ENCODE measurements around the gene LHX2.

LHX2 gene

DNA sequence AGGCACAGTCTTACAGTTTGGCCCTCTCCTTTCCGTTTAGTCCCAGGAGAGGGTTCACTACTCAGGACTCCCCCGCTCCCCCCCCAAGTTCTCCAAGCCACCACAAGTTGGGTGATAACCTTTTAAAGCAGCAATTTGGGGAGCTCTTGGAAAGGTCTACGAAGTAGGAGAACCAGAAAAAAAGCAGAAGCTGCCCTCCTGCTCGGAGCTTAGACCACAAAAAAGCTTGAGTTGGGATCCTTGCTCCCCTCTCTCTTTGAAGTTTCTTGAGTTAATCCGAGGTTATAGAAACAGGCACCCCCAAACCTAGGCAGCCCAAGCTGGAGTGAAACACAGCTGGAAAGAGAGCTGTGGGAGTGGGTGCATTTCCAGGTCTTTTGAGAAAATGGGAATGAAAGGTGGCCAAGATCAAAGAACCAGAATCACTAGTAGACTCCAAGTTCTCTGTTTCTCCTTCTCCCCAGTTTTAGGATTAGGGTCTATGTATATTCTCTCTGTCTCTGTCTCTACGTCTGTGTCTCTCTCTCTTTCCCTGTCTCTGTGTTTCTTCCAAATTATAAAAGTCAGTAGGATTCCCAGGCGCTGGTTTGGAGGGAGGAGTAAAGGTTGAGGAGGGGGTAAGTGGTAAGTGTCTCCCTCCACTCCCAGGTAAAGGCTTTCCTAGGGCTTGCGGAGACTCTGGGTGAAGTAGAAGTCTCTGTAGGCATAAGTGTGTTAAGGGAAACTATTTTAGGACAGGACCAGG is 2.8 kb downstream of the LHX2 start:
- DNase-seq (ENCODE audit: low read depth) = no peak

DNA sequence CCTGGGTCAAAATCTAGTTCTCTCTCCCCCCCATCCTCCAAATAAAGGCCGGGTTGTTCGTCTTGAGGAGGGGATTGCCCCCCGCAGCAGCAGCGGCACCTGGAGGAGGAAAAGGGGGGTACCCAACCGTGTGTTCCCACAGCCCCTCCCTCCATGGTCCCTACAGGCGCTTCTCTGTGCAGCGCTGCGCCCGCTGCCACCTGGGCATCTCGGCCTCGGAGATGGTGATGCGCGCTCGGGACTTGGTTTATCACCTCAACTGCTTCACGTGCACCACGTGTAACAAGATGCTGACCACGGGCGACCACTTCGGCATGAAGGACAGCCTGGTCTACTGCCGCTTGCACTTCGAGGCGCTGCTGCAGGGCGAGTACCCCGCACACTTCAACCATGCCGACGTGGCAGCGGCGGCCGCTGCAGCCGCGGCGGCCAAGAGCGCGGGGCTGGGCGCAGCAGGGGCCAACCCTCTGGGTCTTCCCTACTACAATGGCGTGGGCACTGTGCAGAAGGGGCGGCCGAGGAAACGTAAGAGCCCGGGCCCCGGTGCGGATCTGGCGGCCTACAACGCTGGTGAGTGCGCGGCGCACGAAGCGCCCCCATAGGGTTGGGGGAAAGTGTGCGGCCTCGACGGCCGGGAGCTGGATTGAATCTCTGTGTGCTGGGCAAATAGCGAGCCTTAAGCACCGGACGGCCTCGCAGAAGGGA is 3.5 kb downstream of the LHX2 start:
- DNase-seq (ENCODE audit: low read depth) = no peak

DNA sequence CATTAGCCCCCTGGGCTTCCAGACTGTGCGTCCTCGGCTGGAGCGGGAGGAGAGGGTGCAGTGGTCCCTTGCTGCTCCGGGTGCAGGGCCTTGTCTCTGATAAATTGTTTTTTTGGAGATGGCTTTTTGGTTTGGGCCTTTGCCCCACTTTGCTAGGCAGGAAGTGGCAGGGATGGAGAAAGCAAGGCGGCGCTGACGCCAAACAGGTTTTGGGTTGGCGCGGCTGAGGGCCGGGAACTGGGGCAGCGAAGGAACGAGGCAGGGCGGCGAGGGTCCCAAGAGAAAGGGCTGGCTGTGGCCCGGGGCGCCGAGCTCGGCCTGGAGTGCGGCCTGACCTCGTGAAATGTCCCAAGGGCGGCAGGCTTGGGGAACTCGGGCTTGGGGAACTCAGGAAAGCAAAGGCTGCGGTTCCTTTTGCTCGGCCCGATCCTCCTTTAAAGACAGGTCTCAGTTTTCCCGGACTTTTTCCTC is 4.1 kb downstream of the LHX2 start:
- DNase-seq (ENCODE audit: low read depth) = no peak

DNA sequence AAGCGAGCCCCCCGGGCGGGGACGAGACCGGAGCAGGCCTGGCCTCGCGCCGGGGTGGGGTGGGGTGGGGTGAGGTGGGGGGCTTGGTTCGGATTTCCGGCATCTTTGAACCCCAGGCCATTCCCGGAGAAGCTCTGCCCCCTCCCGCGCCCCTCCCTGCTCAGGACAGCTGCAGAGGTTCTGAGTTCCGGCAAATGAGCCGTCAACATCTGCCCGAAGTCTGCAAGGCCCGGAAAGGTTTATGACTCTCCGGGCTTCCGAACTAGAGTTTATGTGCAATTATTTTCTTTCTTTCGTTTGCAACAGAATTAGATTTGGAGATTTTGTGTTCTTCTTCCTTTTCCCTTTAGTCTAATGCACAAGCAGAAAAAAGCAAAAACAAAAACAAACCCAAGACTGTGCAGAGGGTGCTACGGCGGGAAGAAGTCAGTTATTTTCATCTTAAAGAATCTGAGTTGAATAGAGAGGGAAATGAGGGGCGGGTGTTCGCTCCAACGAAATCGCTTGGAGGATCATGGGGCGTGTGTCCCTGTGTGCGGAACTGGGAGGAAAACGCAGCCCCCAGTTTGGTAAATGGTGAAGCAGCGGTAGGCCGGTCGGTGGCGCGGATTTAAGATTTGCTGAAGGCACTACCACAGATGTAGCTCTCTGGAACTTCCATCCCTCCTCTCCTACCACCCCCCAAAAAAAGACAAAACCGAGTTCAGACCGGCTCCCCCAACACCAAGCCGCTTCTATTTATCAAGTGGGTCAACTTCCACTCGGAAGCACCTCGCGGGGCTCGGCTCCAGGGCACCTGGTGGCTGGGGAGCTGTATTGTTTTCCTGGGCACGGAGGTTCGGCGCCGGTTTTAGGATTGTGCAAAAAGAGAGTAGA is 4.8 kb downstream of the LHX2 start:
- DNase-seq (ENCODE audit: low read depth) = no peak

- DNase-seq (ENCODE audit: low read depth) = no peak
Measured at GRCh38 chr9:124017051-124017928, 5.7 kb downstream of the LHX2 start.

DNA sequence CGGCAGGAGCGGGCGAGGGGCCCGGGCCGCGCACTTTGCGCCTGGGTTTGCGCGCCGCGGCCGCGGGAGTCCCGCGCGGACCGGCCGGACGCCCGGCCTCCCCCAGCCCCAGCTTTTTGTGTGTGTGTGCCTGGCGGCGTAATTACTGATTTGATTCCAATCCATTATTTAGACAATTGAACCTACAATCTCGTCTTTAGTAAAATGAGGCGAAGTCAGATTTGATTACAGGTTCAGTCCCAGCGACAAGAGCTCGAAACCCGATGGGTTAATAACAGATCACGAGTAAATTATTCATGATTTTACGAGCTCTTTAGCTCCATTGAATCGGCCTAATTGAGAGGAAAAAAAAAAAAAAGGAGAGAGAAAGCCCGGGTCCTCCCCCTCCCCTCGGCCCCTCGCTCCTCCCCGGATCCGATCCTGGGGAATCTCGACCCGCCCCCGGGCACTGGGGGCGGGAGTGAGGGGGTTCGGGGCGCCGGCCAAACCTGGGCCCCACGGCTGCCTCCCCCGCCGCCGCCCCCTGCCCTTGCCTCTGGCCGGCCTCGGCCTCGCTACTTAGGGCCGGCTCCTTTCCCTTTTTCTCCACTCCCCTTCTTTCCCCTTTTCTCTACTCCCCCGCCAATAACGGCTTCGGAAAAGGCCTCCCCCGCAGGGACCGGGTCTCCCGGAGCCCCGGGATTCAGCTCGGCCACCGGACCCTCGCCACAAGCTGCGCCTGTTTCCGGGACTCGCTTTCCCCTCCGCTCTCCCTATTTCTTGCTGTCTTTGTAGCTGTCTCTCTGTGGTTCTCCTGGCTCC is 6.6 kb downstream of the LHX2 start:
- no peak for DNase-seq (ENCODE audit: low read depth)

DNA sequence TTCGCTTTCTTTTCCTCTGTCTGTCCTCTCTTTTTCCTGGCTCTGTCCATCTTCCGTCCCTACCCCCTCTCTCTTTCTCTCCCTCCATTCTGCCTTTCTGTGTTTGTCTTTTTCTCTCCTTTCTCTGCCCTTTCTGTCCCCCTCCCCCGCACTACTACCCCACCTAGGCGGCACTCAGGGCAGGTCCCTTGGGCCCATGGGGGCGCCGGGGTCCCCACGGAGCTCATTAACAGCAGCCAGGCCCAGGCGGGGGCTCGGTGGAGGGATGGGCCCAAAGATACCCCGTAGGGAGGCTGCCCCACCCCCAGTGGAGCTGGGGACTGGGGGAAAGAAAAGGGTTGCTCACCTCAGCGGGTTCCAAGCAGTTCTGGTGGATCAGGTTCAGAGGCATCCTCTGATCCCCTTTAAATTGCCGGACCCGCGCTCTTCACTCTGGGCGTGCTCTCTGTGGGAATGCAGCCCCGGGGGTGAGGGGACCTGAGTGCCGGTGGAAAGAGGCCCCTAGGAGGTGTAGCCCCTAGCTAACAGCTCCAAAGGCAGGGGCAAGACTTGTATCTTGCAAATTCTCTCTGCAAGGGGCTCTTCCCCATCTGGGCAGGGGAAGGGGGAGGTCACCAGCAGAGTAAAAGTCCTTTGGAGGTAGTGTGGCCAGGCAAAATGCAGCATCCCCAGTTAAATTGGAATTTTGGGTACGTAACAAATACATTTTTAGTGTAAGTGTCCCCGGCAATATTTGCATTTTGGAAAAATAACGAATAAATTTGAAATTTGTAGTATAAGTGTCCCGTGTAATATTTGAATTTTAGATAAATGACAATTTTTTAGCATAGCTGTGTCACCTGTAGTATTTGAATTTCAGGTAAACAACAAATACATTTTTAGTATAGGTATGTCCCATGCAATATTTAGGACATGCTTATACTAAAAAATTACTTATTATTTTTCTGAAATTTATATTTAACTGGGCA is 7.4 kb downstream of the LHX2 start:
- no peak for DNase-seq (ENCODE audit: low read depth)

DNA sequence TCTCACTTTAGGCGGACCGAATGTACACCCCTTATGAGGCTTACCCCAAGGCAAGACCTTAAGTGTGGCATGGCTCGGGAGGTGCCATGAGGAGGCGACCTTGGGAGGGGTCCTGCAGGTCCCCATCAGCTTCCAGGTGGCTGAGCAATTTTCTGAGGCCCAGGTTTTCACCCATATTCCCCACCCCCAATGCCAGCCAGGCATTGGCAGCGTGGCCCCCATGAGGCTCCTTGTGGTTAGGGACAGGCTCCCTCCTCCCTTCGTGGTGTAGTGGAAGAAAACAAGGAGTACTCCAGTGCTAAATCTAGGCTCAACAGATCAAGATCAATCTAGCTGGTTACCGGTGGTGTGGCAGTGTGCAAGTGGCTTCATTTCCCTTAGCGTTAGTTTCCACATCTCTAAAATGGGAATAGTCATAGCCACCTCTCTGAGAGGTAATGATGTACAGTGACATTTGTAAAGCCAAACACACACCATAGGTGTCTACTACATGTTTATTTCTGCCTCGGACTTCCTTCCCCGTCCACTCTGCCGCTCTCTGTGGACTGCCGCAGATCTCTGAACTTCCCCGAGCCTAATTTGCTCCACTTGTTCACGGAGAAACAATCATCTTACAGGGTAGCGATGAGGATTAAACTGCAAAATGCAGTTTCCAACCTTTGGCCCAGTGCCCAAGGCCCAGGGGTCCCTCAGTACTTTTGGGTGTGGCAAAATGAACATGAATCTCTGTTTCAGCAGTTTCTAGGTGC is 8.4 kb downstream of the LHX2 start:
- no peak for DNase-seq (ENCODE audit: low read depth)

- DNase-seq (ENCODE audit: low read depth) = no peak
Measured at GRCh38 chr9:124020520-124021384, 9.2 kb downstream of the LHX2 start.

GRCh38 chr9:124021385-124021769 is 9.8 kb downstream of the LHX2 start:
- no peak for DNase-seq (ENCODE audit: low read depth)

DNA sequence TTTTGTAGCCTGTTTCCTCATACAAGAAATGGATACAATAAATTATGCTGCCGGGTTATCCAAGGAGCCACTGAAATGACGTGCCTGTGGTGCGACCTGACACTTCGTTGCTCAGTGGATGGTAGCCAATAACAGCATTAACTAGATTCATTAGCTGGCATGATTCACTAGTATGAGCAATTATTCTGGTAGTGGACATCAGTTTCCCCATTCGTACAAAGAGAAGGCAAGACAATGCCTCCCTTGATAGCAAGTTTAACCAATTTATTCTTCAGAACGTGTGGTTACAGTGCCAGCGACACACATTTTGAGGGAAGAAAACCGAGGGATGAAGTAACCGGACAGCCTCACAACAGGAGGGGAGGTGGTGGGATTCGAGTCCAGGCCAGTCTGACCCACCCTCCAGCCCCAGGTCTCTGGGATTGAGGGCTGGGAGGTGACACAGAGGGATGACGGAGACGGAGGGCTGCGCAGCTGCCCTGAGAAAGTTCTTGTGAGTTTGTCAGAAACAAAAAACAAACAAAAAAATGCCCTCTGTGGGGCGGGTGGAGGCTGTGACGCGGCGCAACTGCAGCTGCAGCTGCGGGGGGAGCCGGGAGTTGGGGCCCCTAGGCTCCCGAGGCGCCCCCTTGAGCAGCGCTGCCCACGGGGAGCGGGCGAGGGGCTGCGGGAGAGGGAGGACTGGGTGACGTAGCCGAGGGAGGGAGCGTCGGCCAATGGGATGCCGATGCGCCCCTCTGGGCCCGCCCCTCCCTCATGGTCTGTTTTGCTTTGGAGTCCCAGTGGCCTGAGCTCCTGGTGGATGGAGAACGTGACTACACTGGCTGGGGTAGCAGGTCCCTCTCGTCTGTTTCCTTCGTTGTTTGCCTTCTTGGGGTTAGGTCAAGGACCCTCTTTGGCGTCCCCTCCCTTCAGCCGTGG is 10.9 kb downstream of the LHX2 start:
- DNase-seq (ENCODE audit: low read depth) = no peak

DNA sequence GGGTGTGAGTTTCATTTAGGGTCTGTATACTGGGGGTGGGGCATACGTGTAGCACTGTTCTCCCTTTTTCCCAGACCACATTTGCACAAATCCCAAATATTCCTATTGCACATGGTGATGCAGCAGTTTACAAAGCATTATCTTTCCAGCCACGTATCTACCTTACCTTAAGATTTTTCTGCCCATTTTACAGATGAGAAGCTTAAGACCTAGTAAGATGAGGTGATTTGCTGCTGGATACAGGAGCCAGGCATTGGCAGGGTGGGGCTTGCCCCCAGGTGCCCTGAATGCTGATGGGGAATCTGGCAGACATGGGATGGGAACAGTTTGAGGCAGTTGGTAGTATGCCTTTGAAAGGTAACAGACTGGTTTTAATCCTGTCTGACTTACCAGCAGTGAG is 12.5 kb downstream of the LHX2 start:
- no peak for DNase-seq (ENCODE audit: low read depth)

DNA sequence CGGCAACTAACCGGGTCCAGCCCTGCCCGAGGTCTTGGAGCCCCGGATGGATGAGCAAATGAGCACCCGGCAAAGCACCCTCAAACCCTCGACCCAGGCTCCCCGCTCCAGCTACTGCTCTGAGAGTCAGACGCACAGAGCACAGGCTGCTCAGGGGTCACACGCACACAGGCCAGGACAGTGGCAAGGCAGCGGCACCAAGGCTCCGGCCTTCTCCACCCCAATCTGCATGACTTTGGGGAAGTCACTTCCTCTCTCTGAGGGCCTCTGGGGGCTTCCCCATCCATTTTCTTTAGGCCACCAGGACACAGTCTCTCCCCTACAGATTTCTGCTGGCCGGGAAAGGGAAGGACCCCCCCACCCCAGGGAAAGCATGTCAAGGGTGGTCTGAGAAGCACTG is 18.0 kb downstream of the LHX2 start:
- no peak for DNase-seq (ENCODE audit: low read depth)

- DNase-seq (ENCODE audit: low read depth) = no peak
Measured at GRCh38 chr9:124030969-124031451, 19.4 kb downstream of the LHX2 start.

GRCh38 chr9:124032247-124032646 is 20.7 kb downstream of the LHX2 start:
- no peak for DNase-seq (ENCODE audit: low read depth)

DNA sequence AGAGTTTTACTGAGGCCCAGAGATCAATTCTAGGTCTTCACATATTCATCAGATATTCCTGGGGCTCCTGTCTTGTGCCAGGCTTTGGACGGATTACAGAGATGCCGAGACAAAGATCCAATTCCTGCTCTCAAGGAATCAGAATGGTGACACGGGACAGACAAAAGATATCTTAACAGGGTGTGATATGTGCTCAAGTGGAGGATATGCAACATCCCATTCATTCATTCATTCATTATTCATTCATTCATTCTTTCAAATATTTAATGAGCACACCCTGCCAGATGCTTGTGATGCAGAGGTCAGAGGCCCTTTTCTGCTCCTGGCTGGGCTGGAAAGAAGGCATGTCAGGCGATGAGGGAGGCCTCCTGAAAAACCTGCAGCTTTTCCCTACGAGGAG is 21.8 kb downstream of the LHX2 start:
- no peak for DNase-seq (ENCODE audit: low read depth)

DNA sequence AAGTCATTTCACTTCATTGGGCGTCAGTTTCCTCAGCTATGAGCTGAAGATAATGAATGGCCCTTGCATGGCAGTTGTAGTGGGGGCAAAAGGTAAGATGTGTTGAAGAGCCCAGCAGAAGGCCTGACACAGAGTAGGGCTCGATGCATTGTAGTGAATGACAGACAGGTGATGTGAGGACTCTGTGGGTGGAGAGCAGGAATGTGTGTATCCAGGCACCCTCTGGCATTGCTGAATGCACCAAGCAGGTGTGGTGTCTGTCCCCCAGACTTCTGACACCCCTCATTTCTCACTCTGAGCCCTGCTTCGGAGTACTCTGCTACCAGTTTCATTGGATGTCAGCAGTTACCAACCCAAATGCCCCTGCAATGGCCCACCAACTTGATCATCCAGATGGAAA is 22.4 kb downstream of the LHX2 start:
- DNase-seq (ENCODE audit: low read depth) = no peak
